HG03354 (cell line): ENCODE results near the gene ZNF771.
"Not testable (repeated sequence)": the region's sequence is repeated elsewhere in the genome, so short reads cannot be mapped to it uniquely, and the experiment has no call there.

ENCODE experiments used
- ATAC-seq: cut with Tn5 transposase; IDR thresholded peaks from one replicate; pipeline ENCODE4 v1.9.1; 2021; ENCODE audit warnings: mild to moderate bottlenecking; ENCODE audit not compliant: unreplicated experiment, poor library complexity, severe bottlenecking

Gene ZNF771

DNA sequence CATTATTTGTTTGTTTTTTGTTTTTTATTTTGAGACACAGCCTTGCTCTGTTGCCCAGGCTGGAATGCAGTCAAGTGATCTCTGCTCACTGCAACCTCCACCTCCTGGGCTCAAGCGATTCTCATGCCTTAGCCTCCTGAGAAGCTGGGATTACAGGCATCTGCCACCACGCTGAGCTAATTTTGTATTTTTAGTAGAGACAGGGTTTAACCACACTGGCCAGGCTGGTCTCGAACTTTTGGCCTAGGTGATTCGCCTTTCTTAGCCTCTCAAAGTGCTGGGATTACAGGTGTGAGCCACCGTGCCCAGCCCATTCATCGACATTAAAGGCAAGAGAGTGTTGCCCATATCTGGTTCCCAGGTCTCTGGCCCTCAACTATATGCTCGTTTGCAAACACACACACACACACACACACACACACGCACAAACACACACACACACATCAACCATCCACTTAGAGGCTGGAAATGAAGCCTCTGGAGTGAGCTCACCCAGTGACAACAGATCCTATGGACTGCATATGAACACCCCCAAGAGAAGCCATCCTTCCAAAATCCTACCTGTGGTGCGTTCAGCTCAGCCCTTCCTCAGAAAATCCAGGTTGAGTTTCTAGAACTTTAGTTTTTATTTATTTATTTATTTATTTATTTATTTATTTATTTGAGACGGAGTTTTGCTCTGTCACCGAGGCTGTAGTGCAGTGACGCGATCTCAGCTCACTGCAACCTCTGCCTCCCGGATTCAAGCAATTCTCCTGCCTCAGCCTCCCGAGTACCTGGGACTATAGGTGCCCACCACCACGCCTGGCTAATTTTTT is 50.5 kb downstream of the ZNF771 start:
- no peak for ATAC-seq

DNA sequence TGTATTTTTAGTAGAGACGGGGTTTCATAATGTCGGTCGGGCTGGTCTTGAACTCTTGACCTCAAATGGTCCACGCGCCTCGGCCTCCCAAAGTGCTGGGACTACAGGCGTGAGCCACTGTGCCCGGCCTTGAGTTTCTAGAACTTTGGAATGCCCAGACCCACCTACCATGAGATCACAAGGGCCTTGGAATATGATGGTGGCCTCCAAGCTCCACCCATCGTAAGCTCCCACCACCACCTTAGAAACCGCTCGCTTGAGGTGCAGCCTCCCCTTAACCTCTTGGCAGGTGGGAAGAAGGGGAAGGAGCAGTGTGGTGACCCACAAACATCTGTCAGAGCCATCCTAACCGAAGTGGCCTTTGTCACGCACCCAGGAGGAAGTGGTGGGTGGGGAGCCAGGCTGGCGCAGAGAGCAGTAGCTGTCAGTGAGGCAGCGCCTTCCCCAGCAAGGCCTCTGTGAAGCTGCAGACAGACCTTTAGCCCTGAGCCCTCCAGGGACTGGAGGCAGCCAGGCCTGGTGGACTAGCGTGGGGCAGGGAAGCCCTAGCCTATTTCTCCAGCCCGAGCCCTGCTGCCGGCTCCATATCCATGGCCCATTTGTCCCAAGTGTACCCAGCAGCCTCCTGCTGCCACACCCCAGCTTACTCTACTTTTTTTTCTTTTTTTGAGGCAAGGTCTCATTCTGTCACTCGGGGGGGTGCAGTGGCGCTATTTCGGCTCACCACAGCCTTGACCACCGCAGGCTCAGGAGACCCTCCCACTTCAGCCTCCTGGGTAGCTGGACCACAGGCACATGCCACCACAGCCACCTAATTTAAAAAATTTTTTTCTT is 51.4 kb downstream of the ZNF771 start:
- ATAC-seq, result peak; percentile 88

DNA sequence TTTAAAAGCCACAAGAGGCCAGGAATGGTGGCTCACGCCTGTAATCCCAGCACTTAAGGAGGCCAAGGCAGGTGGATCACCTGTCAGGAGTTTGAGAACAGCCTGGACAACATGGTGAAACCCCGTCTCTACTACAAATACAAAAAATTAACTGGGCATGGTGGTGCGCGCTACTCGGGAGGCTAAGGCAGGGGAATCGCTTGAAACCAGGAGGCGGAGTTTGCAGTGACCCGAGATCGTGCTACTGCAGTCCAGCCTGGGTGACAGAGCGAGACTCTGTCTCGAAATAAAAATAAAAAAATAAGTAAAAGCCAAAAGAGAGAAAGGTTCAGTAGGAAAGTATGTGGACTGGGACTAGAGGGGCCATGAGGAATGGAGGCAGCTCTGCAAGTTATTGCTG is 52.0 kb downstream of the ZNF771 start:
- ATAC-seq, result no peak

DNA sequence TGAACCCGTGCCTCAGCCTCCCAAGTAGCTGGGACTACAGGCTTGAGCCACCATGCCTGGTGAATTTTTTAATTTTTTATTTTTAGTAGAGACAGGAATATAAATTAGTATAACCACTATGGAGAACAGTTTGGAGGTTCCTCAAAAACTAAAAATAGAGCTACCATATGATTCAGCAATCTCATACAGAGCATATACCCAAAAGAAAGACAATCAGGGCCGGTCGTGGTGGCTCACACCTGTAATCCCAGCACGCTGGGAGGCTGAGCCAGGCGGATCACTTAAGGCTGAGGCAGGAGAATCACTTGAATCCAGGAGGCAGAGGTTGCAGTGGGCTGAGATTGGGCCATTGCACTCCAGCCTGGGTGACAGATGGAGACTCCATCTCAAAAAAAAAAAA is 54.0 kb downstream of the ZNF771 start:
- ATAC-seq, result not testable (repeated sequence)

DNA sequence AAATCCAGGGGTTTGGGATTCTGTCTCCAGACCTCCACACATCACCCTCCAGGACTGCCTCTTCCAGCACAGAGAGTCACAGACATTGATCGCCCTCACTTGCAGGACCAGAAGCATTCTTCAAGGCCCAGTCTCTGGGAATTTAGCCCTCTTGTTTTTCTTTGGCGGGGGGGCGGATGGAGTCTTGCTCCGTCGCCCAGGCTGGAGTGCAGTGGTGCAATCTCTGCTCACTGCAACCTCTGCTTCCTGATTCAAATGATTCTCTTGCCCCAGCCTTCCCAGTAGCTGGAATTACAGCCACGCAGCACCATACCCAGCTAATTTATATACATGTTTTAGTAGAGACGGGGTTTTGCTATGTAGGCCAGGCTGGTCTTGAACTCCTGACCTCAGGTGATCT is 56.7 kb downstream of the ZNF771 start:
- no peak for ATAC-seq
